WERI-Rb-1 (cell line): Measurements from ENCODE around the gene ERVK3-1.

Source experiments
- DNase-seq: peaks from one replicate; pipeline ENCODE4 v3.0.0-alpha.2; 2020
- H3K27ac ChIP-seq: fragments of 250-450 bp; sonication (Bioruptor Pico); 2 replicates; pipeline ENCODE4 v1.5.1; 2020; ENCODE audit warnings: mild to moderate bottlenecking, moderate library complexity
- H3K27me3 ChIP-seq: fragments of 250-450 bp; sonication (Bioruptor Pico); 2 replicates; pipeline ENCODE4 v1.5.1; 2021; ENCODE audit warnings: mild to moderate bottlenecking, low read depth, moderate library complexity; ENCODE audit not compliant: insufficient read depth, severe bottlenecking
- H3K36me3 ChIP-seq: fragments of 250-450 bp; sonication (Bioruptor Pico); 2 replicates; pipeline ENCODE4 v1.5.1; 2020; ENCODE audit warnings: mild to moderate bottlenecking, moderate library complexity
- H3K4me3 ChIP-seq: 2 replicates; pipeline ENCODE4 v1.5.1; 2011; ENCODE audit warnings: low read depth, mild to moderate bottlenecking, control low read depth, low read length
- H3K9me3 ChIP-seq: fragments of 250-450 bp; sonication (Bioruptor Pico); 2 replicates; pipeline ENCODE4 v1.5.1; 2021; ENCODE audit warnings: mild to moderate bottlenecking, moderate library complexity; ENCODE audit not compliant: severe bottlenecking
- TF ChIP-seq, protein P1 (sequence below): IDR thresholded peaks from 2 replicates; pipeline ENCODE4 v1.5.1; 2011; ENCODE audit warnings: low read depth, mild to moderate bottlenecking, control low read depth, inconsistent platforms, low read length

ERVK3-1 gene

DNA sequence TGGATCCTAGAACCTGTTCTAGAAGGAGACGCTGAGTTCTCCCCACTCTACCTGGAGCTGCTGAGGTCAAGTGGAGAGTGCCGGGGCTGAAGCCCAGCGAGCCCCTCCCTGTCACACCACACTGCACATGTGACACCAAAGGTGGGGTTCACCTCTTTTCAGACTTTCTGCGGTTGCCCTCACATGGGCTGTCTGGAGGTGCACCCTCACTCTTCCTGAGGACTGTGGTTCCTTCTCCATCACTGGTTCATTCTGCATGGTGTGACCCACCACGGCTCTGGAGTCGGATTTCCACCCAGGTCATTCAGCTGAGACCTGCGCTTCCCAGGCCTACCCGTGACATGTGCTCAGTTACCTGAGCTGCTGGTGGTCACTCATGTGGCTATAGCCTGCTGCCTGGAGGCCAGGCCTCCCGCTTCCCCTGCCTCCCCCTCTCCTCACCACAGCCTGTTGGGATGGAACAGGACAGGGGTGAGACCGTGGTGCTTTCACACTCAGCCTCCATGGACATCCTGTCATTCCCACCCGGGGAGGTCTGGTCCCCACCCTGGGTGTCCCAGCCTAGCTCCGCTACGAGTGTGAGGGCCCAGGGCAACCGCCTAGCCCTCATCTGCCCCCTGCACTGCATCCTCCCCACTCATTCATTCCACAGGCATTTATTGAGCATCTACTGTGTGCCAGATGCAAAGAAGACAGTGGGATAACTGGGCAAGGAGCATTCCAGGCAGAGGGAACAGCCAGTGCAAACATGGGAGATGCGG, 48.7 kb downstream of the ERVK3-1 start:
- H3K36me3 ChIP-seq = no peaks in the 10 kb centered on the region; the same call in none of the 2 replicates
- H3K9me3 ChIP-seq = no peaks in the 10 kb centered on the region
- H3K27me3 ChIP-seq = no peaks in the 10 kb centered on the region
- H3K27ac ChIP-seq = no peak overlapping the region
- no peak for DNase-seq
- TF ChIP-seq, protein P1, sequence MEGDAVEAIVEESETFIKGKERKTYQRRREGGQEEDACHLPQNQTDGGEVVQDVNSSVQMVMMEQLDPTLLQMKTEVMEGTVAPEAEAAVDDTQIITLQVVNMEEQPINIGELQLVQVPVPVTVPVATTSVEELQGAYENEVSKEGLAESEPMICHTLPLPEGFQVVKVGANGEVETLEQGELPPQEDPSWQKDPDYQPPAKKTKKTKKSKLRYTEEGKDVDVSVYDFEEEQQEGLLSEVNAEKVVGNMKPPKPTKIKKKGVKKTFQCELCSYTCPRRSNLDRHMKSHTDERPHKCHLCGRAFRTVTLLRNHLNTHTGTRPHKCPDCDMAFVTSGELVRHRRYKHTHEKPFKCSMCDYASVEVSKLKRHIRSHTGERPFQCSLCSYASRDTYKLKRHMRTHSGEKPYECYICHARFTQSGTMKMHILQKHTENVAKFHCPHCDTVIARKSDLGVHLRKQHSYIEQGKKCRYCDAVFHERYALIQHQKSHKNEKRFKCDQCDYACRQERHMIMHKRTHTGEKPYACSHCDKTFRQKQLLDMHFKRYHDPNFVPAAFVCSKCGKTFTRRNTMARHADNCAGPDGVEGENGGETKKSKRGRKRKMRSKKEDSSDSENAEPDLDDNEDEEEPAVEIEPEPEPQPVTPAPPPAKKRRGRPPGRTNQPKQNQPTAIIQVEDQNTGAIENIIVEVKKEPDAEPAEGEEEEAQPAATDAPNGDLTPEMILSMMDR = no peak
- H3K4me3 ChIP-seq = no peak overlapping the region

DNA sequence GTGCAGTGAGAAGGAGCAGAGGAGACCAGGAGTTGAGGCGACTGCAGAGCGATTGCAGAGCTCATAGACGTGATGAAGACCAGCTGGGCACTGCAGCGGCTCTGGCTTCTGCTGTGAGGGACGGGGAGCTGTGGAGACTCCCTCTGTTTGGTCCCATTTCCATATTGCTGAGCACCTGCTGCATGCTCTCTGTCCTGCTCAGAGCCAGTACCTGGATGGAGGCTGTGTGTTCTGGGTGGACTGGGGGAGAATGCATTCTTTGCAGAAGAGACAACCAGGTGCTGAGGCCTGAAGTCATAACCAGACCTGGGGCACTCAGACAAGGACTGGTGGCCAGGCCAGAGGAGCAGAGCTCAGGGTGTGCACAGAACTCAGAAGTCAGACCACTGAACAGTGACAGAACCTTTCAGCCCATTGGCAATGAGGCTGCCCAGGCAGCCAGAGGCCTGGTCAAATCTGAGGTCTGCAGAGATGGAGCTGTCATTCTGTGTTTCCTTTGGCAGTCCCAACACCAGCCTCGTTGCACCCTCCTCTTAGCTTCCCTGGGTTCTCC, 49.4 kb downstream of the ERVK3-1 start:
- DNase-seq = no peak
- Histone ChIP-seq H3K27ac (no peak overlapping the region), H3K27me3 (no peaks in the 10 kb centered on the region), H3K36me3 (no peaks in the 10 kb centered on the region; the same call in none of the 2 replicates), H3K9me3 (no peaks in the 10 kb centered on the region), H3K4me3 (no peak overlapping the region)
- TF ChIP-seq, protein P1 = no peak

DNA sequence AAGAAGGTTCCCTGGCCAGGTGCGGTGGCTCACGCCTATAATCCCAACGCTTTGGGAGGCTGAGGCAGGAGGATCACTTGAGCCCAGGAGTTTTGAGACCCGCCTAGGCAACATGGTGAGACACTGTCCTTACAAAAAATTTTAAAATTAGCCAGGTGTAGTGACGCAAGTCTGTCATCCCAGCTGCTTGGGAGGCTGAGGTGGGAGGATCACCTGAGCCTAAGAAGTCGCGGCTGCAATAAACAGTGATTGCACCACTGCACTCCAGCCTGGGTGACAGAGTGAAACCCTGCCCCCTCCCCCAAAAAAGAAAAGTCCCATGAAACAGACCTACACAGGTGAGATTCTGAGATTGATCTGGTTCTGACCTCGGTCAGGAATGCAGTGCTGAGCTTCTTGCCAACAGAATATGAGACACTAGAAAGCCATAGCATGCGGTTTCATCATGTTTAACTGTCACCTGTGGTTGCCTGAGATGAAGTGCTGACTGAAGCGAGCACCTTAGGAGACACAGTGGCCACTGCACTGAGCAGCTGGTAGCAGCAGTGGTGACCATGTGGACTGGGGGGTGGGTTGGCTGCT, 50.1 kb downstream of the ERVK3-1 start:
- Histone ChIP-seq H3K27ac (no peak overlapping the region), H3K4me3 (no peak overlapping the region), H3K36me3 (no peaks in the 10 kb centered on the region; the same call in none of the 2 replicates), H3K9me3 (no peaks in the 10 kb centered on the region), H3K27me3 (no peaks in the 10 kb centered on the region)
- DNase-seq = no peak
- TF ChIP-seq, protein P1 = no peak

DNA sequence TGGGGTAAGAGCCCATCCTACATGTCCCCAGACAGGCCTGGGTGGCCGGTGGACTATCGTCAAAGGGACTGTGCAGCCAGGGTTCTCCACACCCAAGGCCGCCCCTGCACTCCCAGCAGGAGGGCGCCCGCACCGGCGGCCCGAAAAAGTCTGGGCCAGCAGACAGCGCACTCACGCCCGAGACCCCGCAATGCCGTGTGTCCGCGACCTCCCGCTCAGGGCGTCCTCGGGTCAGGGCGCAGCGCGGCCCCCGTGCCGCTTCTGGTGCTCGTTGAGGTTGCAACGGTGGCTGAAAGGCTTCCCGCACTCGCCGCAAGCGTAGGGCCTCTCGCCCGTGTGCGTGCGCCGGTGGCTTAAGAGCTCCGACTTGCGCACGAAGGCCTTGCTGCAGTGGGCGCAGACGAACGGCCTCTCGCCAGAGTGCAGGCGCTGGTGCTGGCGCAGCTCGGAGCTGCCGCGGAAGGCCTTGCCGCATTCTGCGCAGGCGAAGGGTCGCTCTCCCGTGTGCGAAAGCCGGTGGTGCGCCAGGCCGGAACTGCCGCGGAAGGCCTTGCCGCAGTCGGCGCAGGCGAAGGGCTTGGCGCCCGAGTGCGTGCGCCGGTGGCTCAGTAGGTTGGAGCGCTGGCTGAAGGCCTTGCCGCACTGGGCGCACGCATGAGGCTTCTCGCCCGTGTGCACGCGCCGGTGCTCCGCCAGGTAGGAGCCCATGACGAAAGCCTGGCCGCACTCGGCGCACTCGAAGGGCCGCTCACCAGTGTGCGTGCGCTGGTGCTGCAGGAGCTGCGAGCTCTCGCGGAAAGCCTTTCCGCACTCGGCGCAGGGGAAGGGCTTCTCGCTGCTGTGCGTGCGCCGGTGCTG, 51.0 kb downstream of the ERVK3-1 start:
- no peaks in the 10 kb centered on the region for H3K9me3 ChIP-seq
- no peak overlapping the region for H3K27ac ChIP-seq
- H3K4me3 ChIP-seq = no peak overlapping the region
- no peaks in the 10 kb centered on the region for H3K27me3 ChIP-seq
- no peaks in the 10 kb centered on the region; the same call in 1 of the 2 replicates for H3K36me3 ChIP-seq
- no peak for DNase-seq
- TF ChIP-seq, protein P1 = no peak

DNA sequence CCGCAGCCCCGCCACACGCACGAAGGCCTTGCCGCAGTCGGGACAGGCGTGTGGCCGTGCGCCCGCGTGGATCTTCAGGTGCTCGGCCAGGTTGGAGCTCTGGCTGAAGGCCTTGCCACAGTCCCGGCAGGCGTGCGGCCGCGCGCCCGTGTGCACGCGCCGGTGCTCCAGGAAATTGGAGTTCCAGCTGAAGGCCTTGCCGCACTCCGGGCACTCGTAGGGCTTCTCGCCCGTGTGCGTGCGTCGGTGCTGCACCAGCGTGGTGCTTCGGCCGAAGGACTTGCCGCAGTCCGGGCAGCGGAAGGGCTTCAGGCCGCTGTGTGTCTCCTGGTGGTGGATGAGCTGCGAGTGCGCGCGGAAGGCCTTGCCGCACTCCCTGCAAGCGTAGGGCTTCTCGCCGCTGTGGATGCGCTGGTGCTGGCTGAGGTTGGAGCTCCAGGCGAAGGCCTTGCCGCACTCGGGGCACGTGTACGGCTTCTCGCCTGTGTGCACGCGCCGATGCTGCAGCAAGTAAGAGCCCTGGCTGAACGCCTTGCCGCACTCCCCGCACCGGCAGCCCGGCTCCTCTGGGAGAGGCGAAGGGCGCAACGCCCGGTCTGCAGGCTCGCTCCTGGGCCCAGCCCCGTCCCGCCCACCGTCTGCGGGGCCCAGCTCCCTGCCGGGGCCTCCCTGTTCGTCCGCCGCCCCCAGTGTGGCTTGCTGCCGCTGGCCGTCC, 51.7 kb downstream of the ERVK3-1 start:
- H3K27me3 ChIP-seq = no peaks in the 10 kb centered on the region

More for the DNA sequence above, 51.7 kb downstream of the ERVK3-1 start:
- TF ChIP-seq, protein P1 = no peak
- Histone ChIP-seq H3K9me3 (no peaks in the 10 kb centered on the region), H3K27ac (no peak overlapping the region), H3K4me3 (no peak overlapping the region), H3K36me3 (no peaks in the 10 kb centered on the region)
- no peak for DNase-seq
